Measurements from ENCODE around the gene CACNB4.
A peak's percentile ranks its signal among the peaks of the same experiment; 100 is the strongest.

Gene CACNB4

DNA sequence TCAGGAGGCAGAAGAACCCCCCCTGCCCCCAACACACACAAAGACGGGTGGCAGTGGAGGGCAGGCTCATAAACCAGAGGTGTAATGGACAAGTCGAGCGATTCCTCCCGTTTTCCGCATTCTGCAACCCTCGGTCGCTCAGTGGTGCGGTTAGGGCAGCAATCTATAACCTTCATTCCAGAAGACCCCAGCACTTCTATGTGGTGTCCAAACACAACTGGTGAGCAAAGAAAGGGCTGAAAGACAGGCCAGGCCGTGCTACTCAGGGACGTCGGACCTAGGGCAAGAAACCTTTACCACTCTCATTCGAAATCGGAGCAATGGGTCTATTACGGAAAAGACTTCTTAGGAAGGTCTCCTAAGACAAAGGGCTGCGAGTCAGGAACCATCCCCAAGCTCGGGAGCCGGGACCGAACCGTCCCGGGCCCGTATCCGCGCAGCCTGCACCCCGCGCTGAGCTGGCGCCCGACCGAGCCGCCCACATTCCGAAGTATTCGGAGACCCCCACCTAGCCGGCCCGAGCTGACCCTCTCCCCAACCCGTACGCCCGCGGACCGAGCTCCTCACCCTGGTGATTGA, 271.2 kb downstream of the CACNB4 start:
- DNase-seq: no peak
- Mint-ChIP-seq H3K27ac (peak overlapping the region; percentile 92), H3K4me1 (peaks cover 14 to 49% of the 10 kb centered on the region in 2 donors)

DNA sequence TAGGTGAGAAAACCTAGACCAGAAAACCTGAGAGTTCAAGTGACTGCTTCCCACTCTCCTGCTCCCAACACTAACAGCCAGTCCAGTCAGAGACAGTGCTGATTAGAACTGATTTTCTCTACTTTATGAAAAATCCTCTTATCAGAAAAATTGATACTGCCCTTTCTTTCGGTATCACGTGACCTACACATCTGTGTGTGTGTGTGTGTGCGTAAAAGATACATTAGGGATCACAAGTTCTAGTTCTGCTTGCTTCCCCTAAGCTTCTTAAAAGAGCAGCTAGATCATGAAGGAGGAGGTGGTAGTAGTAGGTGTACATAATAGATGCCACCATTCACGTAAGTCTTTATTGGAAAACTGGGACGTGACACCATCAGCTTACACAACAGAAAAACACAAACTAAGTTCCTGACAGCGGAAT, 272.1 kb downstream of the CACNB4 start:
- peak overlapping the region; percentile 82 to 84 for H3K4me3 Mint-ChIP-seq
- no peaks in the 10 kb centered on the region for H3K36me3 Mint-ChIP-seq
- H3K4me1 Mint-ChIP-seq: peaks cover 17 to 56% of the 10 kb centered on the region in 2 donors
- DNase-seq: no peak
- no peak for ATAC-seq (replicated peaks)
- no peaks in the 10 kb centered on the region for H3K9me3 Mint-ChIP-seq
- no peak overlapping the region for H3K27ac Mint-ChIP-seq
- H3K27me3 Mint-ChIP-seq: no peaks in the 10 kb centered on the region

More for the DNA sequence above, 271.2 kb downstream of the CACNB4 start:
- ATAC-seq (replicated peaks): peak; percentile 38 to 42
- peak overlapping the region; percentile 82 to 84 for H3K4me3 Mint-ChIP-seq
- no peaks in the 10 kb centered on the region for H3K9me3 Mint-ChIP-seq
- no peaks in the 10 kb centered on the region for H3K27me3 Mint-ChIP-seq
- H3K36me3 Mint-ChIP-seq: no peaks in the 10 kb centered on the region

DNA sequence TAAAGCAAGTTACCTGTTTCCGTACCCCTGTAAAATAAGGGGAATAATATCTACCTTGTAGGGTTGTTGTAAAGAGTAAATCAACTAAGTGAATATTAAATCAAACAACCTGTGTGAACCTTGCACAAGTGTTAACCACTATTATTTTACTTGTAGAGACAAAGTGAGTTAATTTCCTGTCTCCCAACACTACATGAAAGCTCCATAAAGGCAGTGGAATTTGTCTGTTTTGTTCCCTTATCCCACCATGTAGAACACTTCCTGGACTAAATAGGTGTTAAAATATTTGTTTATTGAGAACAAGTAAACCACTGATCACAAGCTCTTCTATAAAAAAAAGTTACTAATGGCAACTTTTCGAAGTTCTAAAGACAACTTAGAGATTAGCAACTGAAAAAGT, 274.0 kb downstream of the CACNB4 start:
- Mint-ChIP-seq H3K9me3 (no peaks in the 10 kb centered on the region), H3K36me3 (peaks cover 2 to 13% of the 10 kb centered on the region in 2 donors), H3K4me1 (peaks cover 22 to 71% of the 10 kb centered on the region in 2 donors), H3K27me3 (no peaks in the 10 kb centered on the region), H3K4me3 (no peak overlapping the region), H3K27ac (no peak overlapping the region)
- DNase-seq (no peak), ATAC-seq (replicated peaks) (no peak)

DNA sequence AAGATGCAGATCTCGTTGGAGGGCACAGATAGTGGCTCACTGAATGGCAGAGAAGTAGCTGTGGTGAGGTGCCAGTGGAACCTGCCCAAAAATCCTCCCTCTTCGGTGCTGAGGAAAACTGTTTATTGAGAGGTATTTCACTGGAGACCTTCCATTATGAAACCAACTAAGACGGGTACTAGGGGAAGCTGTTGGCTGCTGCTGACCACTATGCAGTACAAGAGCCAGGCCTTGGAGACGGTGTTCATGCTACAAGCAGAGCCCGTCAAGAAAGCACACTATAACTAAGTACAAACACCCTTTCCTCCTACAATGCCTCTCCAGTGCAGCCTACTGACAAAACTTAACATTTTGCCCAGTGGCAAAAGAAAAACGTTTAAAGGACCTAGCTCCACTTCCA, 275.2 kb downstream of the CACNB4 start:
- peak overlapping the region; percentile 31 for H3K27ac Mint-ChIP-seq
- ATAC-seq (replicated peaks): no peak
- no peak overlapping the region for H3K4me3 Mint-ChIP-seq
- H3K36me3 Mint-ChIP-seq: peaks cover 2 to 15% of the 10 kb centered on the region in 2 donors
- H3K27me3 Mint-ChIP-seq: no peaks in the 10 kb centered on the region
- H3K4me1 Mint-ChIP-seq: peaks cover 20 to 65% of the 10 kb centered on the region in 2 donors
- H3K9me3 Mint-ChIP-seq: no peaks in the 10 kb centered on the region
- DNase-seq: no peak

DNA sequence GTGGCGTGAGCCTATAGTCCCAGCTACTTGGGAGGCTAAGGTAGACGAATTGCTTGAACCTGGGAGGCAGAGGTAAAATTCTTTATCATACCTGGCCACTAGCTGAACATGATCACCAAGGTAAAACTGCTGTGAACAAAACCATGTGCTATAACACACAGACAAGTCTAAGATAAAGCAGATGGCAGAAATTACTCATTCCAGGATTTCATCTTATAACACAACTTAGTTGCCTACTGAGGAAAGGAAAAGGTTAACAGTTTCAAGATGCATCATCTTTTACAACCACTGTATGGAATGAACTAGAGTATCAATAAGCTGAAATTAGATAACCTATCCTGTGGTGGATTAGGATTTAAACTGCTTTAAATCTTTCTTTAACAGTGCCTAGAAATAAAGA, 278.9 kb downstream of the CACNB4 start:
- no peaks in the 10 kb centered on the region for H3K9me3 Mint-ChIP-seq
- H3K4me3 Mint-ChIP-seq: no peak overlapping the region
- peaks cover 8 to 25% of the 10 kb centered on the region in 2 donors for H3K36me3 Mint-ChIP-seq
- no peaks in the 10 kb centered on the region for H3K27me3 Mint-ChIP-seq
- ATAC-seq (replicated peaks) (peak; percentile 98 to 99), DNase-seq (no peak)
- H3K27ac Mint-ChIP-seq: peak overlapping the region; percentile 20
- H3K4me1 Mint-ChIP-seq: peaks cover 15 to 56% of the 10 kb centered on the region in 2 donors

DNA sequence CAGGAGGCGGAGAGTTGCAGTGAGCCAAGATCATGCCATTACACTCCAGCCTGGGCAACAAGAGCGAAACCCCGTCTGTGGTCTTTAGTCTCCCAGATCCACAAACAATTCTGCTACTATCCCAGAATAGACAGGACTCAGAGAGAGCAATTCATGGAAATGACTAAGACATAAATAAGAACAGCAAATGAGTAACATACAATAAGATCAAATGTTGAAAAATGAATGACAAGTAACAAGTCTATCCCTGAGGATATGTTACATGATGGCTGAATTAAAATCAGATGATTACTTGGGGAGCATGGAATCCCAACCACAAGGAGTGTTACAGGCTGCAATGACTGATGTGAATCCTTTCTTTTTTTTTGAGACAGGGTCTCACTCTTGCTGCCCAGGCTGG, 280.9 kb downstream of the CACNB4 start:
- peaks cover 8 to 26% of the 10 kb centered on the region in 2 donors for H3K36me3 Mint-ChIP-seq
- no peak overlapping the region for H3K27ac Mint-ChIP-seq
- H3K4me3 Mint-ChIP-seq: no peak overlapping the region
- H3K4me1 Mint-ChIP-seq: peaks cover 11 to 43% of the 10 kb centered on the region in 2 donors
- H3K27me3 Mint-ChIP-seq: no peaks in the 10 kb centered on the region
- ATAC-seq (replicated peaks) (no peak), DNase-seq (no peak)
- no peaks in the 10 kb centered on the region for H3K9me3 Mint-ChIP-seq

DNA sequence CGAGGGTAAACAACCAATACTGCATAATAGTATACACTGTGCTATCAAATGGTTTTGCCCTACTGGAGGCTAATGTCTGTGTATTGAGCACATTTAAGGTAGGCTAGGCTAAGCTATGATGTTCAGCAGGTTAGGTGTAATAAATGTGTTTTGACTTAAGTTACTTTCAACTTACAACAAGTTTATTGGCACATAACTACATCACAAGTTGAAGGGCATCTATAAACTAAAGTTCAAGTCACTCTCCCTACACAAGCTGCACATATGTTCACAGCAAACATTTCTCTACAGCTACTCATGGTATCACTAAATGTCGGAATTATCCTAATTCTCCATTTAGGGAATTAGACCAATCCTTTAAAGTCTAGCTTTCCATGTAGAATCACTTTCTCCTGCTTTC, 282.0 kb downstream of the CACNB4 start:
- Mint-ChIP-seq H3K36me3 (peaks cover 15 to 34% of the 10 kb centered on the region in 2 donors), H3K4me3 (no peak overlapping the region), H3K27ac (no peak overlapping the region), H3K4me1 (peaks cover 8 to 33% of the 10 kb centered on the region in 2 donors), H3K27me3 (no peaks in the 10 kb centered on the region), H3K9me3 (no peaks in the 10 kb centered on the region)
- DNase-seq: no peak
- no peak for ATAC-seq (replicated peaks)

DNA sequence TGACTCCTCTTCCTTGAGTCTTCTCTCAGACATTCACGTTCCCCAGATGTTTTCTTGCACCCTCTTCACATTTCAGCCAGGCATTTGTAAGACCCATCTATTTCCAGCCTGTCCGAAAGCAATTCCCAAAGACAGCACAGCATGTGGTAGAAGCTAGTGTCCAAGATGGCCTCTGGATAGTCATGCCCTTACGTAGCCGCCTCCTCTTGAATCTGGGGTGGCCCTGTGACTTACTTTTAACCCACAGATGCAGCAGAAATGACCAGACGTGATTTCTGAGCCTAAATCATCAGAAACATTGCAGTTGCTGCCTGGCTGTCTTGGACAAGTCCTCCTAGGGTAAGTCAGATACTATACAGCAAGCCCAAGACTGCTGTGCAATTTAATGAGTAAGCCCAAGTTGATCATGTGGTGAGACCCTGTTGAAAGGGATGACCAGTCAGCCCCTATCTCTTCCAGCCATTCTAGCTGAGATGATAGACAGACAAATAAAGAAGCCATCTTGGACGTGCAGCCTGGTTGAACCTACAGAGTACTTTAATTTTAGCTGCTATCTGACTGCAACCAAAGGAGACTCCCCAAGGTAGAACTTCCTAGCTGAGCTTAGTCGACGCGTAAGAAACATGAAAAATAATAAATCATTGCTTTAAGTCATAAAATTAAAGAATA, 282.9 kb downstream of the CACNB4 start:
- peaks cover 18 to 34% of the 10 kb centered on the region in 2 donors for H3K36me3 Mint-ChIP-seq
- no peak for DNase-seq
- H3K9me3 Mint-ChIP-seq: no peaks in the 10 kb centered on the region
- H3K27ac Mint-ChIP-seq: no peak overlapping the region
- no peak for ATAC-seq (replicated peaks)
- H3K27me3 Mint-ChIP-seq: no peaks in the 10 kb centered on the region
- H3K4me1 Mint-ChIP-seq: peaks cover 6 to 28% of the 10 kb centered on the region in 2 donors
- H3K4me3 Mint-ChIP-seq: no peak overlapping the region

DNA sequence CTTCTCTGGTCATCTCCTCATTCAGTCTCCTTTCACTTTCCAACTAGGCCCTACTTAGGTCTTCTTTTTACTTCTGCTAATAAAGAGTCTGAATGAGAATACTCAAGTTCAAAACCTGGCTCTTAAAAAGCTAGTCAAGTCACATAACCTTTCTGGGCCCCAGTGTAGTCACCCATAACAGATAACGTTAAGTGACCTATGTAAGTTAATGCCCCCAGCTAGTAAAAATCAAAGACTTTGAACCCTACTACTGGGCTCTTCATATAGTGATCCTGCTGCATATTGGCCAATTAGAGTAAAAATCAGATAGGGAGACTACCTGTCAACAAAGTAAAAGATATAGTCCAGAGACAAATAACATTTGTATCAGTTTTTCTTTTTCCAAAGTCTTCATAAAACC, 288.4 kb downstream of the CACNB4 start:
- ATAC-seq (replicated peaks) (no peak), DNase-seq (no peak)
- Mint-ChIP-seq H3K4me3 (no peak overlapping the region), H3K36me3 (peaks cover 20 to 23% of the 10 kb centered on the region in 2 donors), H3K4me1 (peaks cover 0 to 4% of the 10 kb centered on the region in 2 donors), H3K27ac (no peak overlapping the region), H3K9me3 (no peaks in the 10 kb centered on the region), H3K27me3 (no peaks in the 10 kb centered on the region)

DNA sequence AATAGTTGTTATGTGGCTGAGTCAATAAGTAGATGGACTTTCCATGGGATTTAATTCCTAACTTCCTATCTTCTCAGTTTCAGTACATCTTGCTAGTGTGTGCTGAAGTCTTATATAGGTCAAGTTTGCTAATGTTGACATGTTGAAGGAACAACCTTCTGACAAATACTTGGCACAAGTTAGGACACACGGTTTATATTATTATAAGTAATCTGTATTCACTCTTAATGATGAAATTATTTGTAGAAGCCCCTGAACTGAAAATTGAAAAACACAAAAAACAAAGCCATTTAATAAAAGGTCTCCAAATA, 289.8 kb downstream of the CACNB4 start:
- no peak for ATAC-seq (replicated peaks)
- Mint-ChIP-seq H3K4me3 (no peak overlapping the region), H3K36me3 (peaks cover 16 to 18% of the 10 kb centered on the region in 2 donors), H3K4me1 (no peaks in the 10 kb centered on the region), H3K9me3 (no peaks in the 10 kb centered on the region), H3K27me3 (no peaks in the 10 kb centered on the region), H3K27ac (no peak overlapping the region)
- DNase-seq: no peak

DNA sequence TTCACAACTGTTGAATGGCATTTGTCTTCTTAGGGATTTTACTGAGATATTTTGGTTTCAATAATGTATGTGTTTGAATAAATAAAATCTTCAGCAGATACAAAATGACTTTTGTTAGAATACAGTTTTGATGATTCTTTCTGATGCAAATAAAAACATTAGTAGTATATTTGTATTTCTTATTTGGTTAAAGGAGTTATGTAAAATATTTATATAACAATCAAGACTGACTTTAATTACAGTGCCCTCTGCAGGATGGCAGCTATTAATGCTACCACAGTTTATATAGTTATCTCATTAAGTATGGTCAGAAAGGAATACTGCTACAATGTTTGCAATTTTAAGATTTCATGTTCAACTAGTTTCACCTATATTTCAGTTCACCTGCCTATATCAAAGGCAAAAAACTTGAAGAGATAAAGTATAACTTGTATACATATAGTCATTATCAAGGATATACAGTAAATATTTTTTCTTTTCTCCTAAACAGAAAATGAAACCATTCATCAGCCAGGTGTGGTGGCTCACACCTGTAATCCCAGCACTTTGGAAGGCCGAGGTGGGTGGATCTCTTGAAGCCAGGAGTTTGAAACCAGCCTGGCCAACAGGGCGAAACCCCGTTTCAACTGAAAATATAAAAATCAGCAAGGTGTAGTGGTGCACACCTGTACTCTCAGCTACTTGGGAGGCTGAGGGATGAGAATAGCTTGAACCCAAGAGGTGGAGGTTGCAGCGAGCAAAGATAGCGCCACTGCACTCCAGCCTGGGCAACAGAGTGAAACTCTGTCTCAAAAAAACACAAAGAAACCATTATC, 290.4 kb downstream of the CACNB4 start:
- ATAC-seq (replicated peaks) (no peak), DNase-seq (no peak)
- peaks cover 17 to 19% of the 10 kb centered on the region in 2 donors for H3K36me3 Mint-ChIP-seq
- H3K4me1 Mint-ChIP-seq: no peaks in the 10 kb centered on the region
- H3K27ac Mint-ChIP-seq: no peak overlapping the region
- no peaks in the 10 kb centered on the region for H3K9me3 Mint-ChIP-seq
- no peak overlapping the region for H3K4me3 Mint-ChIP-seq
- H3K27me3 Mint-ChIP-seq: no peaks in the 10 kb centered on the region

DNA sequence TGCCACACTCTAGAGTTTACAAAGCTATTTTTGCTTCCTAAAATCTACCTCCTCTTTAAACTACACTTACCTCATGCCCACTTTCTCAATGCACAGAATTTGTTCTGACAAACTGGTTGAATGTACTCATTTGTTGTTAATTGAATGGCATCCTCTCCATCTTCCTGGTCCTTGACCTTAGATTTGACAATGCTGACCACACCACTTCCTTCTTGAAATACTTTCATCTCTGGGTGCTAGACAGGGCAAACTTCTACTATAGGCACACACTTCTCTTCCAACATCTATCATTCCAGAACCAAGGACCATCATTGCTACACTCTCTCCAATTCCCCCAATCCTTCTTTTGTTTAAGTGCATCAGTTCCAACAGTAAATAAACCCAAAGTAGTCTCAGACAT, 292.9 kb downstream of the CACNB4 start:
- ATAC-seq (replicated peaks) (no peak), DNase-seq (no peak)
- no peak overlapping the region for H3K27ac Mint-ChIP-seq
- no peaks in the 10 kb centered on the region for H3K4me1 Mint-ChIP-seq
- peaks cover 9 to 18% of the 10 kb centered on the region in 2 donors for H3K36me3 Mint-ChIP-seq
- H3K9me3 Mint-ChIP-seq: no peaks in the 10 kb centered on the region
- no peaks in the 10 kb centered on the region for H3K27me3 Mint-ChIP-seq
- no peak overlapping the region for H3K4me3 Mint-ChIP-seq

DNA sequence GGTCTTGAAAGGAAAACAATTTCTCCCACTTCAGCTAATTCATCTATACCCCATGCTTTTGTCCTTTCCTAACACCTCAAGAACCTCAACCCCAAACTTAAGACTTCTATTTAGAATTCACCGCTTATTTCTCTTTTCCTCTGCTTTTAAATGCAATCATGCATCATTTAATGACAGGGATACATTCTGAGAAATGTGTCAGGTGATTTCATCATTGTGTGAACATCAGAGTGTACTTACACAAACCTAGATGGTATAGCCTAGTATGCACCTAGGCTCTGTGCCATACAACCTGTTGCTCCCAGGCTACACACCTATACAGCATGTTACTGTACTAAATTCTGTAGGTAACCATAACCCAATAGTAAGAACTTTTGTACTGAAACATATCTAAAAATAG, 293.5 kb downstream of the CACNB4 start:
- Mint-ChIP-seq H3K36me3 (peaks cover 6 to 20% of the 10 kb centered on the region in 2 donors), H3K4me1 (no peaks in the 10 kb centered on the region), H3K27ac (no peak overlapping the region), H3K4me3 (no peak overlapping the region), H3K9me3 (no peaks in the 10 kb centered on the region), H3K27me3 (no peaks in the 10 kb centered on the region)
- no peak for DNase-seq
- ATAC-seq (replicated peaks): no peak

DNA sequence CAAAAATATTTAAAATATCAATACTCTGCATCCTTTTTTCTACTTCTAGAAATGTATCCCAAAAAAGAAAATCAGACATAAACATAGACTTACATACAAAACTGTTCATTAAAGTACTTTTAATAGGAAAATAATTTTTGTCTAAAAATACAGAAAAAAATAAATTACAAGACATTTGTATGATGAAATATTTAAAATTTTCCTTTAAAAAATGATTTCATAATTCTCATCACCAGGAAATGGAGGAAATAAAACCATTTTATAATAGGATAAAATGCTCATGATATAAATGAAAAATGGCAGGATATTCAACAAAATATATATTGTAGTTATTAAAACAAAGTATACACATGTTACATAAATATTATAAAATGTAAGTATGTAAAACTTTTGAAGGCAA, 295.0 kb downstream of the CACNB4 start:
- Mint-ChIP-seq H3K27me3 (no peaks in the 10 kb centered on the region), H3K9me3 (no peaks in the 10 kb centered on the region), H3K36me3 (peaks cover 5 to 19% of the 10 kb centered on the region in 2 donors), H3K4me1 (no peaks in the 10 kb centered on the region), H3K4me3 (no peak overlapping the region), H3K27ac (no peak overlapping the region)
- DNase-seq (no peak), ATAC-seq (replicated peaks) (no peak)

DNA sequence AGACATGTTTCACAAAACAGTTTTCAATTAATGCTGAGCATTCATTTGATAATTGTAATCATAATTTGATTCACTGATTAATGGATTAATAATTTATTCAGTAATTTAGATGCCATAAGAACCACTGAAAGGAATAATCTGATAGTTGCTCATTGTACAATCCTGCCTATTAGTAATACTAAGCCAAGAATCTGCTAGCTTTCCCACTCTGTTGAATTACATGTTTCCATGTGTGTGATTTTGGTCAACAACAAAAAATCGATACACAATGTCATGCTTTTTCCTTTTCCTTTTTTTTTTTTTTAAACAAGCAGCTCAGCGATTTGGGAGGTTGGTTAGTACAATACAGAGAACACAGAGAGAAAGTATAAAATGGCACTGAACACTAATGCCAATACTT, 296.5 kb downstream of the CACNB4 start:
- ATAC-seq (replicated peaks): no peak
- peaks cover 5 to 19% of the 10 kb centered on the region in 2 donors for H3K36me3 Mint-ChIP-seq

More for the DNA sequence above, 296.5 kb downstream of the CACNB4 start:
- Mint-ChIP-seq H3K9me3 (no peaks in the 10 kb centered on the region), H3K4me3 (no peak overlapping the region), H3K27ac (no peak overlapping the region), H3K27me3 (no peaks in the 10 kb centered on the region), H3K4me1 (no peaks in the 10 kb centered on the region)
- DNase-seq: no peak
